Kidney (tissue), 14 donors: ENCODE data around the gene IFNE. TPM values are rescaled to one million over a fixed set of nuclear protein-coding genes. Genes with fewer than 3 reads are reported as not detected.
A peak's percentile ranks its signal among the peaks of the same experiment; 100 is the strongest.

Source experiments
- DNase-seq, 5 donors: peaks; one replicate each; pipeline ENCODE4 v3.0.0-alpha.2; 2013 to 2020
- FAIRE-seq: peaks from 2 replicates; lab custom pipeline; 2012; peaks lifted over from hg19 to GRCh38; lab: Jason Lieb, UNC
- H3K27ac ChIP-seq, 2 donors: one replicate each; pipeline ENCODE4 v1.7.0; 2013; ENCODE audit warnings: low read depth in 2 of 2, low read length in 2 of 2, inconsistent platforms in 1 of 2
- H3K27me3 ChIP-seq: one replicate; pipeline ENCODE4 v1.7.1; 2013; ENCODE audit warnings: low read length, inconsistent platforms; ENCODE audit not compliant: control insufficient read depth, insufficient read depth
- H3K36me3 ChIP-seq, 3 donors: one replicate each; pipeline versions ENCODE4 v1.7.0 to v1.7.1; 2013; ENCODE audit warnings: low read length in 3 of 3, control low read depth in 1 of 3, inconsistent platforms in 1 of 3; ENCODE audit not compliant: insufficient read depth in 3 of 3, control insufficient read depth in 2 of 3
- H3K4me1 ChIP-seq, 3 donors: one replicate each; pipeline versions ENCODE4 v1.7.0 to v1.7.1; 2013; ENCODE audit warnings: low read length in 3 of 3, inconsistent platforms in 1 of 3, low read depth in 1 of 3; ENCODE audit not compliant: control insufficient read depth in 2 of 3, insufficient read depth in 2 of 3
- H3K4me3 ChIP-seq, 3 donors: one replicate each; pipeline versions ENCODE4 v1.7.0 to v1.8.1; 2013; ENCODE audit warnings: low read length in 3 of 3, control low read depth in 1 of 3, inconsistent platforms in 1 of 3
- H3K9ac ChIP-seq, 3 donors: one replicate each; pipeline versions ENCODE4 v1.7.0 to v1.7.1; 2013; ENCODE audit warnings: low read length in 3 of 3, control low read depth in 1 of 3, inconsistent platforms in 1 of 3
- H3K9me3 ChIP-seq, 3 donors: one replicate each; pipeline versions ENCODE4 v1.7.0 to v1.7.1; 2013; ENCODE audit warnings: low read length in 3 of 3, control low read depth in 1 of 3, inconsistent platforms in 1 of 3; ENCODE audit not compliant: control insufficient read depth in 2 of 3, insufficient read depth in 1 of 3
- intact Hi-C: fragments of 100-400 bp; cut with DNase I; formaldehyde crosslinking; loops from one replicate; pipeline ENCODE4 v1.11.1; 2022
- polyA plus RNA-seq: library from polyadenylated mRNA; stranded (reverse); fragments of 350-450 nt; fragmentation: Illumina TruSeq; extraction: RNeasy Lipid Tissue Mini Kit (QIAGEN cat#74804); gene quantifications from one replicate; pipeline ENCODE4 v1.2.3, GENCODE V29; 2014; ENCODE audit warnings: low read depth, low replicate concordance; ENCODE audit not compliant: insufficient read depth
- total RNA-seq: library from RNA; stranded (reverse); fragmentation: NEBNext Ultra II Directional; extraction: Animal tissue kit (Norgen Biotek cat#: 25700); gene quantifications from one replicate; pipeline ENCODE4 v1.2.1, GENCODE V29; 2021
- TF ChIP-seq, protein P1 (sequence below): IDR thresholded peaks from 3 replicates; pipeline ENCODE4 v1.5.1; 2012; ENCODE audit warnings: mild to moderate bottlenecking, moderate library complexity, borderline replicate concordance; ENCODE audit not compliant: insufficient read depth; ENCODE audit errors: extremely low read depth
- donor health status: control.
- donor health status: control.
- donor health status: control.
- donor health status: control.
- donor health status: control.
- donor health status: DM: yes; HTN: yes; CAD: no.
- donor health status: Normal renal cell carcinoma (clear cell type).

Gene IFNE
- total and polyA plus RNA-seq, 2 donors from 2014 or later = 1.1 TPM; not detected in 1

DNA sequence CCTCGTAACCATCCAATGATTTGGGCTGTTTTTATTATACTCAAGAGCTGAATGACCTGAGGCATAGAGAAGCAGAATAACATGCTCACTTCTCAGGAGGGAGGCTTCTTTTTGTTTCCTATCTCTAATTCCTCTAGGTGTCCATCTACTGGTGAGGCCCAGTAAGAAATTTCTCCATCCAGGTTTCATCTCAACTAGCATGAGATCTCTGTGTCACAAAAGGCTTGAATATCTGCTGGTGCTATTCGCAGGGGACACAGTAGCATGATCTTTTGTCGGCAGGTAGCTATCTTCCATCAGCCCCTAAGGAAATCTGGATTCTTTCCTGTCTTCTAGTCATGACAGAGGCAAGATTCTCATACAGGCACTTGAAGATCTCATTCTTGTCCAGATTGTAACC, 8.9 kb downstream of the IFNE start:
- Histone ChIP-seq H3K9ac (no peak overlapping the region), H3K36me3 (no peaks in the 10 kb centered on the region), H3K27me3 (no peaks in the 10 kb centered on the region), H3K27ac (no peak overlapping the region), H3K4me3 (no peak overlapping the region), H3K9me3 (no peaks in the 10 kb centered on the region), H3K4me1 (no peaks in the 10 kb centered on the region)
- intact Hi-C loops = no loop called here
- DNase-seq = no peak
- TF ChIP-seq, protein P1, sequence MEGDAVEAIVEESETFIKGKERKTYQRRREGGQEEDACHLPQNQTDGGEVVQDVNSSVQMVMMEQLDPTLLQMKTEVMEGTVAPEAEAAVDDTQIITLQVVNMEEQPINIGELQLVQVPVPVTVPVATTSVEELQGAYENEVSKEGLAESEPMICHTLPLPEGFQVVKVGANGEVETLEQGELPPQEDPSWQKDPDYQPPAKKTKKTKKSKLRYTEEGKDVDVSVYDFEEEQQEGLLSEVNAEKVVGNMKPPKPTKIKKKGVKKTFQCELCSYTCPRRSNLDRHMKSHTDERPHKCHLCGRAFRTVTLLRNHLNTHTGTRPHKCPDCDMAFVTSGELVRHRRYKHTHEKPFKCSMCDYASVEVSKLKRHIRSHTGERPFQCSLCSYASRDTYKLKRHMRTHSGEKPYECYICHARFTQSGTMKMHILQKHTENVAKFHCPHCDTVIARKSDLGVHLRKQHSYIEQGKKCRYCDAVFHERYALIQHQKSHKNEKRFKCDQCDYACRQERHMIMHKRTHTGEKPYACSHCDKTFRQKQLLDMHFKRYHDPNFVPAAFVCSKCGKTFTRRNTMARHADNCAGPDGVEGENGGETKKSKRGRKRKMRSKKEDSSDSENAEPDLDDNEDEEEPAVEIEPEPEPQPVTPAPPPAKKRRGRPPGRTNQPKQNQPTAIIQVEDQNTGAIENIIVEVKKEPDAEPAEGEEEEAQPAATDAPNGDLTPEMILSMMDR = no peak
- no peak for FAIRE-seq

GRCh38 chr9:21470126-21470525, 12.0 kb downstream of the IFNE start:
- TF ChIP-seq, protein P1 = no peak
- intact Hi-C loops = no loop called here
- H3K4me1 ChIP-seq = no peaks in the 10 kb centered on the region
- no peaks in the 10 kb centered on the region for H3K36me3 ChIP-seq
- FAIRE-seq = no peak
- no peak for DNase-seq
- H3K9me3 ChIP-seq = no peaks in the 10 kb centered on the region
- H3K27ac ChIP-seq = no peak overlapping the region
- no peaks in the 10 kb centered on the region for H3K27me3 ChIP-seq
- H3K4me3 ChIP-seq = no peak overlapping the region
- no peak overlapping the region for H3K9ac ChIP-seq

DNA sequence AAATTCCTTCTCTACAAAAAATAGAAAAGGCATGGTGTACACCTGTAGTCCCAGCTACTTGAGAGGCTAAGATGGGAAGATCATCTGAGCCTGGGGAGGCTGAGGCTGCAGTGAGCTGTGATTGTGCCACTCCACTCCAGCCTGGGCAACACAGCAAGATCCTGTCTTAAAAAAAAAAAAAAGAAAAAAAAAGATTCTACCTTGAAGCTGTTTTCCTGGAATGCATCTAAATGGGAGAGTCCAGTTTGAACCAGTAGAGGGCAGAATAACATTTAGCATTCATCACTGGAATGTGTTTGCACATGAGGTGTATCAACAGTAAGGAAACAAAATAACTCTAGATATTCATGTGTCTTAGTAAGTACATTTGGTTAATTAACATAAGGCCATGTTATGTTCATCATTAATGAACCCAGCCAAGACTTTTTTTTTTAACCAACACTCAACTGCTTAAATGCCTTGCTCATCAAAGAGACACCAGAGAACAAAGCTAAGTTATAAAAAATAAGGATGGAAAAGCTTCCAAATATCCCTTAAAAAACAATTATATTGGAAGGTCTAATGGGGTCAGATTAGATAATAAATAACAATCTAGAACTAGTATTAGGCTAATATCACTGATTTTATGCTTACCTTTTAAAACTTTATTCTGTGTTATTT, 16.1 kb downstream of the IFNE start:
- FAIRE-seq (peak; percentile 55), DNase-seq (peak in 2 of 5 donors; percentile 64 to 70)
- intact Hi-C loops = loop anchor here (2.0 kb wide), 1 partner anchor 325 kb away; no protein-coding TSS in a partner anchor
- H3K36me3 ChIP-seq = no peaks in the 10 kb centered on the region
- no peaks in the 10 kb centered on the region for H3K4me1 ChIP-seq
- TF ChIP-seq, protein P1 = peak; percentile 41
- H3K27me3 ChIP-seq = no peaks in the 10 kb centered on the region
- H3K9ac ChIP-seq = no peak overlapping the region
- H3K27ac ChIP-seq = no peak overlapping the region
- no peak overlapping the region for H3K4me3 ChIP-seq
- peaks cover 0 to 3% (median 0%) of the 10 kb centered on the region in 3 donors for H3K9me3 ChIP-seq

DNA sequence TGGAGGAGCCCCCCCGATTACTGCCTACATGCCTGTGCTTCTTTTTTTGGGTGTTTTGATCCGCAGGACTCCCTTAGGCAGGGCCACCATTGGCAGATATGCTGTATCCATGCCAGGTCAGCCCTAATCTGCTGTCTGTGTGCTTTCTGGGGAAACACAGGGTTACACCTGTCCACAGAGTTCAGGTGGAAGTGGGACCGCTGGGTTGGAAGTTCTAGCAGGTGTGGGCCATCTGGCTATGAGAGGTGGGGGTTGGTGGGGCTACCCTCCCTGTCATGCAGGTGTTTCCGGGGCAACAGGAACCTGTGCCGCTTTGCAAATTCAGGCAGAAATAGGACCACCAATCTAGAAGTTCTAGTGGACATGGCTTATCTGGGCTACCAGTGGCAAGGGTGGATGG, 17.0 kb downstream of the IFNE start:
- no peaks in the 10 kb centered on the region for H3K36me3 ChIP-seq
- peaks cover 0 to 3% (median 0%) of the 10 kb centered on the region in 3 donors for H3K9me3 ChIP-seq
- intact Hi-C loops = loop anchor here (2.0 kb wide), 1 partner anchor 326 kb away; no protein-coding TSS in a partner anchor
- no peaks in the 10 kb centered on the region for H3K4me1 ChIP-seq
- no peaks in the 10 kb centered on the region for H3K27me3 ChIP-seq
- no peak overlapping the region for H3K4me3 ChIP-seq
- DNase-seq (no peak), FAIRE-seq (no peak)
- no peak overlapping the region for H3K27ac ChIP-seq
- TF ChIP-seq, protein P1 = no peak
- no peak overlapping the region for H3K9ac ChIP-seq
